Esophagus squamous epithelium (tissue), 5 donors: ENCODE data around the gene BRIX1. TPM values are rescaled to one million over a fixed set of nuclear protein-coding genes. Genes with fewer than 3 reads are reported as not detected.

Experiments used
- DNase-seq: peaks from one replicate; lab custom pipeline; 2025; lab: John Stamatoyannopoulos, UW
- H3K27ac ChIP-seq, 4 donors: fragments of 200-600 bp; sonication (generic); one replicate each; pipeline ENCODE4 v1.5.1; 2016 to 2019; ENCODE audit warnings: mild to moderate bottlenecking in 1 of 4
- H3K27me3 ChIP-seq, 4 donors: fragments of 200-600 bp; sonication (generic); 1 replicate in 3 of 4; 2 replicates in 1 of 4; pipeline versions ENCODE4 v1.5.1 to v1.6.0; 2017 to 2021; ENCODE audit warnings: antibody characterized with exemption in 1 of 4
- H3K36me3 ChIP-seq, 3 donors: fragments of 200-600 bp; sonication (generic); one replicate each; pipeline ENCODE4 v1.5.1; 2016 to 2019
- H3K4me1 ChIP-seq, 3 donors: fragments of 200-600 bp; sonication (generic); one replicate each; pipeline ENCODE4 v1.5.1; 2017 to 2019
- H3K4me3 ChIP-seq, 4 donors: fragments of 200-600 bp; sonication (generic); 1 replicate in 3 of 4; 2 replicates in 1 of 4; pipeline ENCODE4 v1.5.1; 2016 to 2019; ENCODE audit warnings: mild to moderate bottlenecking in 2 of 4, moderate library complexity in 1 of 4
- H3K9me3 ChIP-seq, 3 donors: fragments of 200-600 bp; sonication (generic); one replicate each; pipeline ENCODE4 v1.5.1; 2016 to 2019
- CTCF ChIP-seq, 6 experiments: fragments of 450-650 bp in 4 of 6; fragments of 200-600 bp in 2 of 6; sonication (generic) in 2 of 6; IDR thresholded peaks; one replicate each; pipeline ENCODE4 v1.5.1; 2016 to 2019; ENCODE audit warnings: antibody characterized with exemption in 6 of 6, mild to moderate bottlenecking in 4 of 6, moderate library complexity in 4 of 6
- POLR2A ChIP-seq, 4 donors: fragments of 450-650 bp; IDR thresholded peaks; one replicate each; pipeline ENCODE4 v1.6.1; 2017; ENCODE audit warnings: antibody characterized with exemption in 4 of 4, mild to moderate bottlenecking in 4 of 4, moderate library complexity in 3 of 4
- WGBS, 2 donors: methylation state at CpG; one replicate each; pipeline ENCODE4 v1.1.5; 2018; 5-methylcytosine and 5-hydroxymethylcytosine counted together
- intact Hi-C: fragments of 100-400 bp; cut with DNase I; formaldehyde crosslinking; loops from one replicate; pipeline ENCODE4 v1.15.0; 2022
- total RNA-seq, 4 donors: library from RNA; depleted of rRNA; stranded (reverse); fragments of >200 nt; gene quantifications; one replicate each; pipeline ENCODE4 v1.1.0, GENCODE V29; 2016
- donor health status: DM: yes; HTN: yes; CAD: no.

Gene BRIX1
- total RNA-seq, 4 donors from 2014 or later: 14.5 to 37.6 (median 29.4) TPM

DNA sequence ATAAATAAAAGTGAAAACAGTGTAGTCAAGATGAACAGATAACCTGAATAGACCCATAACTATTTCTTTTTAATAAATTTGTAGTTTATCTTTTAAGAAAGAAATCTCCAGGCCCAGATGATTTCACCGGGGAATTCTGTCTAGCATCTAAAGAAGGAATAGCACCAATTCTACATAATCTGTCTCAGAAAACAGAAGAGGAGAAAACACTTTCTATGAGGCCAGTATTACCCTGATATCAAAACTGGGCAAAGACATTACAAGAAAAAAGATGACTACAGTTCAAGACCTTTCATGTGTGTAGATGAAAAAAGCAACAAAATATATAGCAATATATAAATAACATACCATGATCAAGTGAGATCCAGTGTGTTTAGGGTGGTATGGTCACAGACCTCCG, 45.1 kb upstream of the BRIX1 start:
- Histone ChIP-seq H3K36me3 (no peaks in the 10 kb centered on the region), H3K4me1 (no peaks in the 10 kb centered on the region), H3K27ac (no peak overlapping the region), H3K27me3 (no peaks in the 10 kb centered on the region), H3K4me3 (no peak overlapping the region), H3K9me3 (no peaks in the 10 kb centered on the region)
- DNase-seq: no peak
- TF ChIP-seq CTCF (IDR thresholded peaks at IDR 0.05): no peak
- TF ChIP-seq POLR2A (IDR thresholded peaks at IDR 0.05): no peak
- 80 to 94% methylated on average over 2 of the region's 2 CpGs for WGBS, 2 donors
- intact Hi-C loops: no loop called here

DNA sequence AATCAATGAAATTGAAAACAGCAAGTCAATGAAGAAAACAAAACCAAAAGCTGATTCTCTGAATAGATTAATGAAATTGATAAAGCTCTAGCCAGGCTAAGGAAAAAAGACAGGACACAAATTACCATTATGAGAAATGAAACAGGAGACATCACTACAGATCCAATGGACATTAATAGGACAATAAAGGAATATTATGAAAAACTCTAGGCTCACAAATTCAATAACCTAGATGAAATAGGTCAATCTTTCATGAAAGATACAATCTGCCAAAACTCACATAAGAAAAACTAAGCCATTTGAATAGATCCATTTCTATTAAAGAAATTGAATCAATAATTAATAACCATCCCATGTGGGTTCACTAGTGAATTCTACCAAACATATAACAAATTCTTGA, 39.2 kb upstream of the BRIX1 start:
- H3K4me3 ChIP-seq: no peak overlapping the region
- H3K36me3 ChIP-seq: no peaks in the 10 kb centered on the region
- DNase-seq: no peak
- TF ChIP-seq CTCF (IDR thresholded peaks at IDR 0.05) (no peak), POLR2A (IDR thresholded peaks at IDR 0.05) (no peak)
- intact Hi-C loops: no loop called here
- H3K4me1 ChIP-seq: no peaks in the 10 kb centered on the region
- no peaks in the 10 kb centered on the region for H3K27me3 ChIP-seq
- no peaks in the 10 kb centered on the region for H3K9me3 ChIP-seq
- no peak overlapping the region for H3K27ac ChIP-seq

DNA sequence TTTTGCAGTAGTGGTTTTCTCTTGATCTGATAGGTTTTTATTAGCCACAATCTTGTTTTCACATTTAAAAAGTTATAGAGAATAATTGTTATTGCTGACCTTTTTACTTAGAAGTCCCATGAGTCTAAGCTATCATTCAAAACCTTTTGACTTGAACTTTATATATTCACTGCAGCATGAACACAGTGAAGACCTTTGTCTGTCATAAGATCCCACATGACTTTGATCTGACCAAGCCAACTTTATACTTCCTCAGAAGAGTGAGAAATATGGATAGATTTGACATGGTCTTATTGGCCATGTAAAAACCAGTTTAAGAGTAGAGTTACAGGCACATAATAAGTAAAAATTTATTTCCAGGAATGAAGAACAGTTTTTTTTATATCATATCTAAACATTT, 34.3 kb upstream of the BRIX1 start:
- no peak overlapping the region for H3K4me3 ChIP-seq
- TF ChIP-seq POLR2A (IDR thresholded peaks at IDR 0.05) (no peak), CTCF (IDR thresholded peaks at IDR 0.05) (no peak)
- H3K27ac ChIP-seq: no peak overlapping the region
- no peak for DNase-seq
- no peaks in the 10 kb centered on the region for H3K9me3 ChIP-seq
- intact Hi-C loops: no loop called here
- no peaks in the 10 kb centered on the region for H3K27me3 ChIP-seq
- H3K4me1 ChIP-seq: peaks cover 0 to 4% (median 0%) of the 10 kb centered on the region in 3 donors
- H3K36me3 ChIP-seq: no peaks in the 10 kb centered on the region

DNA sequence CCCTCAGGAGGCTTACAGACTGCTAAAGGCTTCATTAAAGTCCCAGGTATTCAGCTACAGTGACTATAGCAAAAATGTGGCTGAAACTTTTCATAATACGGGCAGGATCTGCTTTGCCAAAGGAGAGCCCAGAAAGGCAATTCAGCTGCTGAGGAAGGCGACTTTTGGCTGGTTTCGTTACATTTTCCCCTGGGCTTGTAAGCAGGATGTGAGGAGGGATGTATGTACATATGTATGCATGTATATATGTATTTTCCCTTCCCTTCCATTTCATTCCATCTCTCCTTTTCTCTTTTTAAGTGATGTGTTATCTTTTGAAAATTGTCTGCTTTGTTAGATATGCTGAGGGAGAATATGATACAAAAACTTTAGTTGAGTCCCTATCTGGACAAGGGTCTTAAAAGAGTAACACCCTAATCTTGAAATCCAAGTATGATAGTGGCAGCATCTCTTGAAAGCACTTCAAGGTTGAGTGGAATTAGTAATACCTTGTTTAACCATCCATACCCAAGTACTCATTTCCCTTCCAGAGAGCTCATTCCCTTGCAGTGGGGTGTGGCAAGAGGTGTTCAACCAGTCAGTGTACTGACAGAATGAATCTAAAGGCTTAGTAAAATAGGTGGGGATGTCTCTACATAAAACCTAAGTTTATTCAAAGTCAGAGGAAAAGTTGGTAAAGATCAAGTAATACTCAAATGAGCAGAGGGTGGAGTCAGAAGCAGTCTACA, 29.0 kb upstream of the BRIX1 start:
- intact Hi-C loops: no loop called here
- no peak for TF ChIP-seq POLR2A (IDR thresholded peaks at IDR 0.05)
- no peak for TF ChIP-seq CTCF (IDR thresholded peaks at IDR 0.05)
- H3K9me3 ChIP-seq: no peaks in the 10 kb centered on the region

GRCh38 chr5:34889394-34889793, 26.1 kb upstream of the BRIX1 start:
- 80 to 92% methylated on average over 1 of the region's 1 CpG for WGBS, 2 donors

More for the DNA sequence above, 29.0 kb upstream of the BRIX1 start:
- no peaks in the 10 kb centered on the region for H3K36me3 ChIP-seq
- DNase-seq: no peak
- no peak overlapping the region for H3K4me3 ChIP-seq
- 77 to 79% methylated on average over 3 of the region's 3 CpGs for WGBS, 2 donors
- H3K27me3 ChIP-seq: no peaks in the 10 kb centered on the region
- H3K27ac ChIP-seq: no peak overlapping the region
- H3K4me1 ChIP-seq: peaks cover 0 to 10% (median 0%) of the 10 kb centered on the region in 3 donors

More at GRCh38 chr5:34889394-34889793, 26.1 kb upstream of the BRIX1 start:
- Histone ChIP-seq H3K9me3 (no peaks in the 10 kb centered on the region), H3K36me3 (no peaks in the 10 kb centered on the region), H3K27ac (no peak overlapping the region), H3K4me3 (no peak overlapping the region), H3K4me1 (peaks cover 0 to 10% (median 0%) of the 10 kb centered on the region in 3 donors), H3K27me3 (no peaks in the 10 kb centered on the region)
- intact Hi-C loops: no loop called here
- DNase-seq: no peak
- TF ChIP-seq POLR2A (IDR thresholded peaks at IDR 0.05): no peak
- no peak for TF ChIP-seq CTCF (IDR thresholded peaks at IDR 0.05)
